Measurements from ENCODE around the gene CHST11.
A peak's percentile ranks its signal among the peaks of the same experiment; 100 is the strongest.

Gene CHST11

GRCh38 chr12:104699489-104700190 is 242.9 kb downstream of the CHST11 start:
- no peak for DNase-seq (ENCODE audit: low read depth)

GRCh38 chr12:104700324-104700723 is 243.6 kb downstream of the CHST11 start:
- DNase-seq (ENCODE audit: low read depth), result no peak

- DNase-seq (ENCODE audit: low read depth), result no peak
Measured at GRCh38 chr12:104701301-104701700, 244.6 kb downstream of the CHST11 start.

- no peak for DNase-seq (ENCODE audit: low read depth)
Measured at GRCh38 chr12:104701756-104702155, 245.0 kb downstream of the CHST11 start.

GRCh38 chr12:104702565-104703139 is 245.9 kb downstream of the CHST11 start:
- DNase-seq (ENCODE audit: low read depth), result no peak

GRCh38 chr12:104703372-104703771 is 246.6 kb downstream of the CHST11 start:
- no peak for DNase-seq (ENCODE audit: low read depth)

GRCh38 chr12:104704224-104704779 is 247.6 kb downstream of the CHST11 start:
- DNase-seq (ENCODE audit: low read depth), result no peak

- DNase-seq (ENCODE audit: low read depth), result no peak
Measured at GRCh38 chr12:104707194-104707593, 250.4 kb downstream of the CHST11 start.

- no peak for DNase-seq (ENCODE audit: low read depth)
Measured at GRCh38 chr12:104707794-104708558, 251.2 kb downstream of the CHST11 start.

- DNase-seq (ENCODE audit: low read depth), result no peak
Measured at GRCh38 chr12:104708891-104709290, 252.1 kb downstream of the CHST11 start.

GRCh38 chr12:104709692-104710435 is 253.1 kb downstream of the CHST11 start:
- DNase-seq (ENCODE audit: low read depth), result no peak

- no peak for DNase-seq (ENCODE audit: low read depth)
Measured at GRCh38 chr12:104710940-104711689, 254.4 kb downstream of the CHST11 start.

- DNase-seq (ENCODE audit: low read depth), result no peak
Measured at GRCh38 chr12:104712477-104712876, 255.7 kb downstream of the CHST11 start.

- DNase-seq (ENCODE audit: low read depth), result no peak
Measured at GRCh38 chr12:104712968-104713367, 256.2 kb downstream of the CHST11 start.

- DNase-seq (ENCODE audit: low read depth), result no peak
Measured at GRCh38 chr12:104713444-104713843, 256.7 kb downstream of the CHST11 start.

GRCh38 chr12:104714369-104714768 is 257.6 kb downstream of the CHST11 start:
- no peak for DNase-seq (ENCODE audit: low read depth)

GRCh38 chr12:104716172-104716571 is 259.4 kb downstream of the CHST11 start:
- DNase-seq (ENCODE audit: low read depth), result no peak

GRCh38 chr12:104718304-104718929 is 261.7 kb downstream of the CHST11 start:
- DNase-seq (ENCODE audit: low read depth), result no peak

- DNase-seq (ENCODE audit: low read depth), result no peak
Measured at GRCh38 chr12:104719700-104720338, 263.1 kb downstream of the CHST11 start.

GRCh38 chr12:104720339-104721038 is 263.7 kb downstream of the CHST11 start:
- DNase-seq (ENCODE audit: low read depth), result peak; percentile 72

Data from T-helper 22 cell (primary cell).